ENCODE data around the gene KIF5C. TPM values are rescaled to one million over a fixed set of nuclear protein-coding genes. Genes with fewer than 3 reads are reported as not detected.

KIF5C gene
- total RNA-seq, 1 donor from 2014 or later, result 38.9 TPM

DNA sequence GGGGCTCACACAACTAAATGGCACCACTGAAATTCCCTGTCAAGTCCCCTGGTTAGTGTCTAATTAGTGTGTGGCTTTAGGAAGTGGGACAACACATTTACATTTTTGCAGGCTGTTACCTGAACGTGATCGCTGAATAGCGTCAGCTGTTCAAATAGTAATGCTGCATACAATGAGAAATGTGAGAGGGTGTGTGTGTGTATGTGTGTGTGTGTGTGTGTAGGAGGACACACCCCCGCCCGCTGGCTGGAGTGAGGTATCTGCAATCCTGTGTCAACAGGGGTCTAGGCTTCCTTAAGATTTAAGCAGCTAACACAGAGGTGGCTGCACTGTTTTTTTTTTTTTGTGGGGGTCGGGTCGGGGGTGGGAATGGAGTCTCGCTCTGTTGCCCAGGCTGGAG is 158.7 kb downstream of the KIF5C start:
- peaks cover 3% of the 10 kb centered on the region for H3K36me3 Mint-ChIP-seq
- no peak for DNase-seq (ENCODE audit: extremely low spot score, unreplicated experiment)
- H3K27me3 Mint-ChIP-seq, result peaks cover 13% of the 10 kb centered on the region
- H3K4me3 Mint-ChIP-seq, result peak overlapping the region; percentile 37
- H3K9me3 Mint-ChIP-seq, result no peaks in the 10 kb centered on the region
- TF ChIP-seq, protein P1, sequence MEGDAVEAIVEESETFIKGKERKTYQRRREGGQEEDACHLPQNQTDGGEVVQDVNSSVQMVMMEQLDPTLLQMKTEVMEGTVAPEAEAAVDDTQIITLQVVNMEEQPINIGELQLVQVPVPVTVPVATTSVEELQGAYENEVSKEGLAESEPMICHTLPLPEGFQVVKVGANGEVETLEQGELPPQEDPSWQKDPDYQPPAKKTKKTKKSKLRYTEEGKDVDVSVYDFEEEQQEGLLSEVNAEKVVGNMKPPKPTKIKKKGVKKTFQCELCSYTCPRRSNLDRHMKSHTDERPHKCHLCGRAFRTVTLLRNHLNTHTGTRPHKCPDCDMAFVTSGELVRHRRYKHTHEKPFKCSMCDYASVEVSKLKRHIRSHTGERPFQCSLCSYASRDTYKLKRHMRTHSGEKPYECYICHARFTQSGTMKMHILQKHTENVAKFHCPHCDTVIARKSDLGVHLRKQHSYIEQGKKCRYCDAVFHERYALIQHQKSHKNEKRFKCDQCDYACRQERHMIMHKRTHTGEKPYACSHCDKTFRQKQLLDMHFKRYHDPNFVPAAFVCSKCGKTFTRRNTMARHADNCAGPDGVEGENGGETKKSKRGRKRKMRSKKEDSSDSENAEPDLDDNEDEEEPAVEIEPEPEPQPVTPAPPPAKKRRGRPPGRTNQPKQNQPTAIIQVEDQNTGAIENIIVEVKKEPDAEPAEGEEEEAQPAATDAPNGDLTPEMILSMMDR (conservative IDR thresholded peaks at IDR 0.05), result no peak
- peaks cover 19% of the 10 kb centered on the region for H3K4me1 Mint-ChIP-seq (ENCODE audit: unreplicated experiment)
- H3K27ac Mint-ChIP-seq, result peak overlapping the region; percentile 51

DNA sequence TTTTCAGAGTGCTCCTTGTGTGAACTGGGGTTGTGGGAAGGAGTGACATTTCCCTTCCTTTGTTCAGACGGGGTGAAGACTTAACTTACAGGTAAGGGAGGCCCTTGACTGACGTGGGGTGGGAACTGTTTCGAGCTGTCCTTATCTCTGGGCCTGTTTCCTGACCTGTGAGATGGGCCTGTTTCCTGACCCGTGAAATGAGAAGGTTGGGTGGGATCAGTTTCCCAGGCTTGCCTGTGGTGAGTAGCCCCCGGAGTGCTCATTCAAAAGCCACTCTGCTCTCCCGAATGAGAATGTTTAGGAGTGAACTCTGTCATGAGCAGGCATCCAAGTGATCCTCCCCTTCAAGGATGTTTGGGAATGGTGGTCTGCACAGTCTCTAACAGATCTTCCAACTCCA is 159.4 kb downstream of the KIF5C start:
- no peak for DNase-seq (ENCODE audit: extremely low spot score, unreplicated experiment)
- TF ChIP-seq, protein P1 (conservative IDR thresholded peaks at IDR 0.05), result no peak
- Mint-ChIP-seq H3K36me3 (peaks cover 3% of the 10 kb centered on the region), H3K27ac (no peak overlapping the region), H3K4me1 (ENCODE audit: unreplicated experiment) (peaks cover 12% of the 10 kb centered on the region), H3K4me3 (no peak overlapping the region), H3K9me3 (no peaks in the 10 kb centered on the region), H3K27me3 (peaks cover 13% of the 10 kb centered on the region)

DNA sequence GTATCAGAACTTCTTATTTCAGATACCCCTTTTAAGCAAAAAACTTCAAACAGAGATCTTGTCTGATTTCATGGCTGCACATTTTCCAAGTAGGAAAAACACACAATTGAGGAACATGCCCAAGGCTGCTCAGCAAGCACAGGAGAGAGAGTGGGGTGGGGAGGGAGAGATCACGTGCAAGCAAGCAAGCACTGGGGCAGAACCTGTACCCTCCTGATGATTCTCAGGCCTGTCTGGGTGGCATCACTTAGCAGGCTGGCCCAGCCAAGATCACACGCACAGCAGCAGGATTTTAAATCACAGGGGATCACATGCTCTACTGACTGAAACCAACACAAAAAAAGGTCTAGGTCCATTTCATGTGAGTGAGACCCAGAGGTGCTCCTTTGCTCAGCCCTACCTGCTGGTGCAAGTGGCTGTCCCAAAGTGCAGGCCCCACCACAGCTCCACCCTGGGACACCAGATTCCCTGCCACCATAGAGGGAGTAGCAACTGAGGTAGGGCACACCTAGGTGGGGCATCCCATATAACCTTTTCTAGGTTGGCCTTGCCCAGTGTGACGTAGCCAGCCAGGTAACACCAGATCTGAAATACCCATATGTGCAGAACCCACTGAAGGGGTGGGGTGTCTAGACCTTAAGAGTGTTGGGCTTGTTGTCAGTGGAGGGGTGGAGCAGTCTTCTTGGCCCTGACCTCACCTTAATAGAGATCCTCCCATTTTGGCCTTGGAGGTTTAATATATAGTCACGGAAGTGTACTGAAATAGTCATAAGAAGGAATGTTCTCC is 161.7 kb downstream of the KIF5C start:
- H3K4me1 Mint-ChIP-seq (ENCODE audit: unreplicated experiment), result peaks cover 17% of the 10 kb centered on the region
- peak overlapping the region; percentile 75 for H3K4me3 Mint-ChIP-seq
- peak overlapping the region; percentile 24 for H3K27ac Mint-ChIP-seq
- no peaks in the 10 kb centered on the region for H3K9me3 Mint-ChIP-seq
- TF ChIP-seq, protein P1 (conservative IDR thresholded peaks at IDR 0.05), result no peak
- no peak for DNase-seq (ENCODE audit: extremely low spot score, unreplicated experiment)
- peaks cover 3% of the 10 kb centered on the region for H3K36me3 Mint-ChIP-seq
- peaks cover 13% of the 10 kb centered on the region for H3K27me3 Mint-ChIP-seq

DNA sequence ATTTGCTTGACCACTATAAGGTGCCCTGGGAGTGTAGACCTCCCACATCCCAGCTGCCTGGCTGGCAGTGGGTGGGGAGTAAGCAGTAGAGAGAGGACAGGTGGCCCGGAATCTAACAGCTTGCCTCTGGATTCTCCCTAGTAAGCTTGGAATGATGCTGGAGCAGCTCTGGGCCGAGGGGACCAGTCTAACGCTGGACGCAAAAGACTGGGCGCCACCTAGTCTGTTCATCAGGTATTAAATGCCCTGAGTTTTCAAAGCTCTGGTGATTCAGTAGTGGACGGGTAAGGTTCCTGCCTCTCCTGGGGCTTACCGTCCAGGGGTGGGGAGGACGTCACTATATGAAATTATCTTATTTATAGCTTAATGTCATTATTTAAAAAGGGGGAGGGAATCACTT is 162.8 kb downstream of the KIF5C start:
- no peak for DNase-seq (ENCODE audit: extremely low spot score, unreplicated experiment)

DNA sequence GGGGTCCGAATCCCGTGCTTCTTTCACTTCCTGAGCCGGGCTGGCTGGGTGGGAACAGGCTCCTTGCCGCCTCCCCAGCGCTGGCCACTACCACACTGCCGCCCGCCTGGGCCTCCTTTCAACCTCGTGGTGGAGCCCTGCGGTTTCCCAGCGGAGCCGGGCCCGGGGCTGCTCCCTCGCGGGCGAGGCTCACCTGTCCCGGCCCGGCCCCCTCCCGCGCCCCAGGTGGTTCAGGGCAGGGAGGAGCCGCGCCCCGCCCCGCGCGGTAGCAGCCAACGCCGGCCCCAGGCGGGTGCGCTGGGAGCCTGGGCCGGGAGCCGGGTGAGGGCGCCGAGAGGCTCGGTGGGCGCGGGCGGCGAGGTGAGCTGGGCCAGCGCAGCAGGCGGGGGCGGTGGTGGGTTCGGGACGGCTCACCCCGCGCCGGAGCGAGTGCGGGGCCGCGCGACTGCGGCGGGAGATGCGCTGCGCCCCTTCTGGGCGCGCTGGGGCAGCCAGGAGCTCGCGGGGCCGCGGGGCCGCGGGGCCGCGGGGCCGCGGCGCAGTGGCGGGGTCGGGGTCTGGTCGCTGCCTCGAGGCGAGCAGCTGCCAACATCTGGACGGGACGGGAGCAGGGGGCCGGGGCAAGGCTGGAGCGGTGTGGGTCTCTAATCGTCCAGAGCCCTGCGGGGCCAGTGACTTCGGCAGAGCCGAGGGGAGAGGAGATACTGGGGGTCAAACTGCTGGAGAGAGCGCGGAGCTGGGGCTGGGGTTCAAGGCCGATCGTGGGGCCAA is 163.6 kb downstream of the KIF5C start, which contains the start of gene LYPD6B:
TSS of gene LYPD6B (plus strand) at position 258 of the 771 bp plus-strand sequence. CDS start 92,250 bp downstream, outside the sequence.
- peak; percentile 78 for DNase-seq (ENCODE audit: extremely low spot score, unreplicated experiment)
- Mint-ChIP-seq H3K27me3 (peaks cover 9% of the 10 kb centered on the region), H3K4me1 (ENCODE audit: unreplicated experiment) (peaks cover 12% of the 10 kb centered on the region), H3K36me3 (peaks cover 1% of the 10 kb centered on the region), H3K9me3 (no peaks in the 10 kb centered on the region), H3K27ac (peak within 1 kb of the TSS; percentile 83), H3K4me3 (peak within 1 kb of the TSS; percentile 92)
- TF ChIP-seq, protein P1 (conservative IDR thresholded peaks at IDR 0.05), result peak; percentile 36

More for the DNA sequence above, 162.8 kb downstream of the KIF5C start:
- Mint-ChIP-seq H3K27me3 (peaks cover 13% of the 10 kb centered on the region), H3K27ac (peak overlapping the region; percentile 83), H3K4me1 (ENCODE audit: unreplicated experiment) (peaks cover 17% of the 10 kb centered on the region), H3K9me3 (no peaks in the 10 kb centered on the region), H3K36me3 (peaks cover 3% of the 10 kb centered on the region), H3K4me3 (peak overlapping the region; percentile 92)
- TF ChIP-seq, protein P1 (conservative IDR thresholded peaks at IDR 0.05), result no peak
